HT1080 (cell line): ENCODE data around the gene RUNX2. TPM values are rescaled to one million over a fixed set of nuclear protein-coding genes. Genes with fewer than 3 reads are reported as not detected.
"Not testable (repeated sequence)": the region's sequence is repeated elsewhere in the genome, so short reads cannot be mapped to it uniquely, and the experiment has no call there.

Experiments
- DNase-seq: peaks from one replicate; pipeline ENCODE4 v3.0.0-alpha.2; 2015; ENCODE audit warnings: low read depth
- polyA plus RNA-seq, 2 experiments: library from polyadenylated mRNA; depleted of rRNA; stranded (reverse); fragments of >200 nt; gene quantifications; 2 replicates each; pipeline ENCODE4 v1.2.3, GENCODE V29; 2015
- total RNA-seq: library from RNA; depleted of rRNA; stranded (reverse); fragments of >200 nt; shearing (Covaris generic); gene quantifications from 2 replicates; pipeline ENCODE4 v1.2.3, GENCODE V29; 2014; rRNA removed

Gene RUNX2
- 2.6 and 4.1 TPM in 2 replicates for total RNA-seq
- polyA plus RNA-seq (2015; cell fraction: cytosol; rRNA removed), result 14.8 and 17.3 TPM in 2 replicates
- polyA plus RNA-seq (2015; cell fraction: nucleus; rRNA removed), result 24.1 and 30.1 TPM in 2 replicates

GRCh38 chr6:45327956-45328522, at the start of gene RUNX2:
Gene RUNX2, plus strand, starts transcription at chr6:45328330. Its CDS starts 397 bp downstream, at chr6:45328727.
- peak; percentile 71 for DNase-seq

GRCh38 chr6:45278367-45278766, 49.8 kb upstream of the RUNX2 start:
- DNase-seq, result no peak

- not testable (repeated sequence) for DNase-seq
Measured at GRCh38 chr6:45286707-45287106, 41.4 kb upstream of the RUNX2 start.

GRCh38 chr6:45289751-45290514, 38.2 kb upstream of the RUNX2 start:
- DNase-seq, result no peak

GRCh38 chr6:45293306-45293705, 34.8 kb upstream of the RUNX2 start:
- DNase-seq, result no peak

- not testable (repeated sequence) for DNase-seq
Measured at GRCh38 chr6:45294065-45294701, 33.9 kb upstream of the RUNX2 start.

- DNase-seq, result no peak
Measured at GRCh38 chr6:45297320-45297719, 30.8 kb upstream of the RUNX2 start.

- DNase-seq, result no peak
Measured at GRCh38 chr6:45299096-45299581, 29.0 kb upstream of the RUNX2 start.

GRCh38 chr6:45300736-45301135, 27.4 kb upstream of the RUNX2 start:
- DNase-seq, result no peak

GRCh38 chr6:45301348-45302142, 26.6 kb upstream of the RUNX2 start:
- DNase-seq, result no peak

GRCh38 chr6:45302832-45303231, 25.3 kb upstream of the RUNX2 start:
- no peak for DNase-seq

GRCh38 chr6:45305546-45305945, 22.6 kb upstream of the RUNX2 start:
- DNase-seq, result peak; percentile 16

- DNase-seq, result peak; percentile 5
Measured at GRCh38 chr6:45310118-45310788, 17.9 kb upstream of the RUNX2 start.

GRCh38 chr6:45314146-45314545, 14.0 kb upstream of the RUNX2 start:
- DNase-seq, result no peak

- DNase-seq, result no peak
Measured at GRCh38 chr6:45320349-45320748, 7.8 kb upstream of the RUNX2 start.

- no peak for DNase-seq
Measured at GRCh38 chr6:45323656-45324224, 4.4 kb upstream of the RUNX2 start.

- DNase-seq, result no peak
Measured at GRCh38 chr6:45326698-45327417, 1.3 kb upstream of the RUNX2 start.

- no peak for DNase-seq
Measured at GRCh38 chr6:45328523-45328922, 393 bp downstream of the RUNX2 start.

GRCh38 chr6:45344900-45345299, 16.8 kb downstream of the RUNX2 start:
- no peak for DNase-seq
